ENCODE results near the gene ACSM4. TPM values are rescaled to one million over a fixed set of nuclear protein-coding genes. Genes with fewer than 3 reads are reported as not detected.

Gene ACSM4
- total and polyA plus RNA-seq, 4 donors: not detected

GRCh38 chr12:7322599-7322998, 18.7 kb downstream of the ACSM4 start:
- H3K27me3 ChIP-seq (ENCODE audit: control insufficient read depth in 4 of 4, insufficient read depth in 4 of 4, low read length in 3 of 4): peaks cover 0 to 3% (median 0%) of the 10 kb centered on the region in 4 donors
- TF ChIP-seq HNF4A (conservative IDR thresholded peaks at IDR 0.05): no peak
- no peak for TF ChIP-seq RAD21 (IDR thresholded peaks at IDR 0.05)
- TF ChIP-seq, protein P1, sequence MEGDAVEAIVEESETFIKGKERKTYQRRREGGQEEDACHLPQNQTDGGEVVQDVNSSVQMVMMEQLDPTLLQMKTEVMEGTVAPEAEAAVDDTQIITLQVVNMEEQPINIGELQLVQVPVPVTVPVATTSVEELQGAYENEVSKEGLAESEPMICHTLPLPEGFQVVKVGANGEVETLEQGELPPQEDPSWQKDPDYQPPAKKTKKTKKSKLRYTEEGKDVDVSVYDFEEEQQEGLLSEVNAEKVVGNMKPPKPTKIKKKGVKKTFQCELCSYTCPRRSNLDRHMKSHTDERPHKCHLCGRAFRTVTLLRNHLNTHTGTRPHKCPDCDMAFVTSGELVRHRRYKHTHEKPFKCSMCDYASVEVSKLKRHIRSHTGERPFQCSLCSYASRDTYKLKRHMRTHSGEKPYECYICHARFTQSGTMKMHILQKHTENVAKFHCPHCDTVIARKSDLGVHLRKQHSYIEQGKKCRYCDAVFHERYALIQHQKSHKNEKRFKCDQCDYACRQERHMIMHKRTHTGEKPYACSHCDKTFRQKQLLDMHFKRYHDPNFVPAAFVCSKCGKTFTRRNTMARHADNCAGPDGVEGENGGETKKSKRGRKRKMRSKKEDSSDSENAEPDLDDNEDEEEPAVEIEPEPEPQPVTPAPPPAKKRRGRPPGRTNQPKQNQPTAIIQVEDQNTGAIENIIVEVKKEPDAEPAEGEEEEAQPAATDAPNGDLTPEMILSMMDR (IDR thresholded peaks at IDR 0.05; ENCODE audit: low read depth, low read length, missing input control): no peak
- H3K4me1 ChIP-seq (ENCODE audit: control insufficient read depth in 4 of 4, insufficient read depth in 4 of 4, low read length in 3 of 4): no peaks in the 10 kb centered on the region
- 83% methylated on average over 5 of the region's 5 CpGs for WGBS
- no peaks in the 10 kb centered on the region for H3K36me3 ChIP-seq (ENCODE audit: control insufficient read depth in 4 of 4, insufficient read depth in 3 of 4, low read depth in 1 of 4, low read length in 3 of 4)
- H3K9ac ChIP-seq (ENCODE audit: low read depth in 1 of 2, low read length in 2 of 2): no peak overlapping the region
- DNase-seq (ENCODE audit: low spot score): no peak
- no peak overlapping the region for H3K4me3 ChIP-seq (ENCODE audit: low read depth in 1 of 3, low read length in 3 of 3)
- H3K9me3 ChIP-seq (ENCODE audit: control insufficient read depth in 4 of 4, low read length in 3 of 4): no peaks in the 10 kb centered on the region
- H3K27ac ChIP-seq (ENCODE audit: low read depth in 1 of 2, low read length in 2 of 2): no peak overlapping the region

- TF ChIP-seq NR2F2 (IDR thresholded peaks at IDR 0.05) (no peak), FOXA2 (IDR thresholded peaks at IDR 0.05) (no peak), TAF1 (conservative IDR thresholded peaks at IDR 0.05) (no peak), HNF4A (conservative IDR thresholded peaks at IDR 0.05) (no peak), SP1 (IDR thresholded peaks at IDR 0.05) (no peak), RXRA (IDR thresholded peaks at IDR 0.05) (no peak), ATF3 (IDR thresholded peaks at IDR 0.05) (no peak), YY1 (IDR thresholded peaks at IDR 0.05) (no peak), JUND (IDR thresholded peaks at IDR 0.05) (no peak), HNF4G (IDR thresholded peaks at IDR 0.05) (no peak), GABPA (IDR thresholded peaks at IDR 0.05 in 1 of 2, conservative IDR thresholded peaks at IDR 0.05 in 1 of 2) (no peak), RAD21 (IDR thresholded peaks at IDR 0.05) (no peak), FOXA1 (IDR thresholded peaks at IDR 0.05) (no peak), EGR1 (IDR thresholded peaks at IDR 0.05; ENCODE audit: low read depth in 2 of 2) (no peak), MAX (IDR thresholded peaks at IDR 0.05) (no peak)
- TF ChIP-seq, protein P1 (IDR thresholded peaks at IDR 0.05; ENCODE audit: low read depth, low read length, missing input control): no peak
- TF ChIP-seq, protein P2, sequence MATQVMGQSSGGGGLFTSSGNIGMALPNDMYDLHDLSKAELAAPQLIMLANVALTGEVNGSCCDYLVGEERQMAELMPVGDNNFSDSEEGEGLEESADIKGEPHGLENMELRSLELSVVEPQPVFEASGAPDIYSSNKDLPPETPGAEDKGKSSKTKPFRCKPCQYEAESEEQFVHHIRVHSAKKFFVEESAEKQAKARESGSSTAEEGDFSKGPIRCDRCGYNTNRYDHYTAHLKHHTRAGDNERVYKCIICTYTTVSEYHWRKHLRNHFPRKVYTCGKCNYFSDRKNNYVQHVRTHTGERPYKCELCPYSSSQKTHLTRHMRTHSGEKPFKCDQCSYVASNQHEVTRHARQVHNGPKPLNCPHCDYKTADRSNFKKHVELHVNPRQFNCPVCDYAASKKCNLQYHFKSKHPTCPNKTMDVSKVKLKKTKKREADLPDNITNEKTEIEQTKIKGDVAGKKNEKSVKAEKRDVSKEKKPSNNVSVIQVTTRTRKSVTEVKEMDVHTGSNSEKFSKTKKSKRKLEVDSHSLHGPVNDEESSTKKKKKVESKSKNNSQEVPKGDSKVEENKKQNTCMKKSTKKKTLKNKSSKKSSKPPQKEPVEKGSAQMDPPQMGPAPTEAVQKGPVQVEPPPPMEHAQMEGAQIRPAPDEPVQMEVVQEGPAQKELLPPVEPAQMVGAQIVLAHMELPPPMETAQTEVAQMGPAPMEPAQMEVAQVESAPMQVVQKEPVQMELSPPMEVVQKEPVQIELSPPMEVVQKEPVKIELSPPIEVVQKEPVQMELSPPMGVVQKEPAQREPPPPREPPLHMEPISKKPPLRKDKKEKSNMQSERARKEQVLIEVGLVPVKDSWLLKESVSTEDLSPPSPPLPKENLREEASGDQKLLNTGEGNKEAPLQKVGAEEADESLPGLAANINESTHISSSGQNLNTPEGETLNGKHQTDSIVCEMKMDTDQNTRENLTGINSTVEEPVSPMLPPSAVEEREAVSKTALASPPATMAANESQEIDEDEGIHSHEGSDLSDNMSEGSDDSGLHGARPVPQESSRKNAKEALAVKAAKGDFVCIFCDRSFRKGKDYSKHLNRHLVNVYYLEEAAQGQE (IDR thresholded peaks at IDR 0.05): no peak
- TF ChIP-seq, protein P3, sequence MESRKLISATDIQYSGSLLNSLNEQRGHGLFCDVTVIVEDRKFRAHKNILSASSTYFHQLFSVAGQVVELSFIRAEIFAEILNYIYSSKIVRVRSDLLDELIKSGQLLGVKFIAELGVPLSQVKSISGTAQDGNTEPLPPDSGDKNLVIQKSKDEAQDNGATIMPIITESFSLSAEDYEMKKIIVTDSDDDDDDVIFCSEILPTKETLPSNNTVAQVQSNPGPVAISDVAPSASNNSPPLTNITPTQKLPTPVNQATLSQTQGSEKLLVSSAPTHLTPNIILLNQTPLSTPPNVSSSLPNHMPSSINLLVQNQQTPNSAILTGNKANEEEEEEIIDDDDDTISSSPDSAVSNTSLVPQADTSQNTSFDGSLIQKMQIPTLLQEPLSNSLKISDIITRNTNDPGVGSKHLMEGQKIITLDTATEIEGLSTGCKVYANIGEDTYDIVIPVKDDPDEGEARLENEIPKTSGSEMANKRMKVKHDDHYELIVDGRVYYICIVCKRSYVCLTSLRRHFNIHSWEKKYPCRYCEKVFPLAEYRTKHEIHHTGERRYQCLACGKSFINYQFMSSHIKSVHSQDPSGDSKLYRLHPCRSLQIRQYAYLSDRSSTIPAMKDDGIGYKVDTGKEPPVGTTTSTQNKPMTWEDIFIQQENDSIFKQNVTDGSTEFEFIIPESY (IDR thresholded peaks at IDR 0.05): no peak
- H3K9me3 ChIP-seq (ENCODE audit: control insufficient read depth in 4 of 4, low read length in 3 of 4): no peaks in the 10 kb centered on the region
- H3K4me3 ChIP-seq (ENCODE audit: low read depth in 1 of 3, low read length in 3 of 3): no peak overlapping the region
- H3K9ac ChIP-seq (ENCODE audit: low read depth in 1 of 2, low read length in 2 of 2): no peak overlapping the region
- H3K27me3 ChIP-seq (ENCODE audit: control insufficient read depth in 4 of 4, insufficient read depth in 4 of 4, low read length in 3 of 4): peaks cover 0 to 3% (median 0%) of the 10 kb centered on the region in 4 donors
- no peak overlapping the region for H3K27ac ChIP-seq (ENCODE audit: low read depth in 1 of 2, low read length in 2 of 2)
- H3K4me1 ChIP-seq (ENCODE audit: control insufficient read depth in 4 of 4, insufficient read depth in 4 of 4, low read length in 3 of 4): no peaks in the 10 kb centered on the region
- 81% methylated on average over 5 of the region's 5 CpGs for WGBS
- H3K36me3 ChIP-seq (ENCODE audit: control insufficient read depth in 4 of 4, insufficient read depth in 3 of 4, low read depth in 1 of 4, low read length in 3 of 4): no peaks in the 10 kb centered on the region
- DNase-seq (ENCODE audit: low spot score): no peak
These were observed 20.3 kb downstream of the ACSM4 start for GRCh38 chr12:7324176-7324575.

Measured in liver (tissue), 9 donors.